ENCODE measurements around the gene FARP1. TPM values are rescaled to one million over a fixed set of nuclear protein-coding genes. Genes with fewer than 3 reads are reported as not detected.

Gene FARP1
- total RNA-seq, 2 experiments from 2014 or later, result not detected

GRCh38 chr13:98365302-98365701, 222.4 kb downstream of the FARP1 start:
- no peaks in the 10 kb centered on the region for H3K79me2 ChIP-seq (ENCODE audit: insufficient read depth, low read depth, low read length)
- H3K9me3 ChIP-seq (ENCODE audit: low read length), result no peaks in the 10 kb centered on the region
- no peak overlapping the region for H3K4me2 ChIP-seq (ENCODE audit: low read length)
- no peak for DNase-seq (ENCODE audit: low spot score)
- CTCF ChIA-PET (ENCODE audit: unreplicated experiment), result no interaction called here
- intact Hi-C loops (cut with micrococcal nuclease; ENCODE audit: unreplicated experiment), result no loop called here
- H4K20me1 ChIP-seq (ENCODE audit: insufficient read depth, low read length), result no peaks in the 10 kb centered on the region
- no peak overlapping the region for H3K4me3 ChIP-seq (ENCODE audit: low read depth, low read length, poor library complexity, severe bottlenecking)
- H3K27ac ChIP-seq (ENCODE audit: low read depth, low read length, poor library complexity, severe bottlenecking), result no peak overlapping the region
- POLR2A ChIA-PET, result interaction anchor here (0.6 kb wide), 1 partner anchor 248 kb away, joined by 4 read pairs; no protein-coding TSS in a partner anchor
- no peaks in the 10 kb centered on the region for H3K4me1 ChIP-seq (ENCODE audit: insufficient read depth, low read length, poor library complexity, severe bottlenecking)
- no peak overlapping the region for H2AFZ ChIP-seq (ENCODE audit: low read length)
- TF ChIP-seq, protein P1, sequence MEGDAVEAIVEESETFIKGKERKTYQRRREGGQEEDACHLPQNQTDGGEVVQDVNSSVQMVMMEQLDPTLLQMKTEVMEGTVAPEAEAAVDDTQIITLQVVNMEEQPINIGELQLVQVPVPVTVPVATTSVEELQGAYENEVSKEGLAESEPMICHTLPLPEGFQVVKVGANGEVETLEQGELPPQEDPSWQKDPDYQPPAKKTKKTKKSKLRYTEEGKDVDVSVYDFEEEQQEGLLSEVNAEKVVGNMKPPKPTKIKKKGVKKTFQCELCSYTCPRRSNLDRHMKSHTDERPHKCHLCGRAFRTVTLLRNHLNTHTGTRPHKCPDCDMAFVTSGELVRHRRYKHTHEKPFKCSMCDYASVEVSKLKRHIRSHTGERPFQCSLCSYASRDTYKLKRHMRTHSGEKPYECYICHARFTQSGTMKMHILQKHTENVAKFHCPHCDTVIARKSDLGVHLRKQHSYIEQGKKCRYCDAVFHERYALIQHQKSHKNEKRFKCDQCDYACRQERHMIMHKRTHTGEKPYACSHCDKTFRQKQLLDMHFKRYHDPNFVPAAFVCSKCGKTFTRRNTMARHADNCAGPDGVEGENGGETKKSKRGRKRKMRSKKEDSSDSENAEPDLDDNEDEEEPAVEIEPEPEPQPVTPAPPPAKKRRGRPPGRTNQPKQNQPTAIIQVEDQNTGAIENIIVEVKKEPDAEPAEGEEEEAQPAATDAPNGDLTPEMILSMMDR (conservative IDR thresholded peaks at IDR 0.05; ENCODE audit: low read length), result no peak
- no peak for TF ChIP-seq EZH2phosphoT487 (IDR thresholded peaks at IDR 0.05; ENCODE audit: borderline replicate concordance, low read depth, low read length)
- no TSS peak for BruUV-seq (replicated peaks)
- no peaks in the 10 kb centered on the region for H3K36me3 ChIP-seq (ENCODE audit: insufficient read depth, low read length)
- H3K9me2 ChIP-seq (ENCODE audit: insufficient read depth, low read length), result no peaks in the 10 kb centered on the region

DNA sequence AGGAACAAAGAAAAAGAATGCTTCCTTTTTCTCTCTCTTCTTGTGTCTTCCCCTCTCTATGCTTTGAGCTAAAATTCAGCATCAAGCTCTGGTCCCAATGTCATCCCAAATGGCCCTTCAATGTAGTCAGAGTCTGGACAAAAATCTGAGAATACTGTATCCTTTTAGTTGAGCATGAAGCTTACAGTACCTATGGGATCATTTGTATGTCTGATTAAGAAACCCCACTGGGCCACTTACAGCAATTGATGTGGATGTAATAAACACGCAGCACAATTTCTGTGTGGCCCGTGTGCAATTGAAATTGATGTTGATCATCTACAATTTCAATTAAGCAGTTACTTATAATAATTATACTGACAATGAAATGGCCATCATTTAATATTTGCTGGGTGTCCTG, 223.1 kb downstream of the FARP1 start:
- no peak overlapping the region for H2AFZ ChIP-seq (ENCODE audit: low read length)
- H3K79me2 ChIP-seq (ENCODE audit: insufficient read depth, low read depth, low read length), result no peaks in the 10 kb centered on the region
- H3K4me2 ChIP-seq (ENCODE audit: low read length), result no peak overlapping the region
- H3K9me3 ChIP-seq (ENCODE audit: low read length), result no peaks in the 10 kb centered on the region
- no peak overlapping the region for H3K27ac ChIP-seq (ENCODE audit: low read depth, low read length, poor library complexity, severe bottlenecking)
- H4K20me1 ChIP-seq (ENCODE audit: insufficient read depth, low read length), result no peaks in the 10 kb centered on the region
- H3K9me2 ChIP-seq (ENCODE audit: insufficient read depth, low read length), result no peaks in the 10 kb centered on the region
- BruUV-seq (replicated peaks), result no TSS peak
- DNase-seq (ENCODE audit: low spot score), result no peak
- no peaks in the 10 kb centered on the region for H3K36me3 ChIP-seq (ENCODE audit: insufficient read depth, low read length)
- POLR2A ChIA-PET, result interaction anchor here (0.6 kb wide), 1 partner anchor 247 kb away, joined by 4 read pairs; no protein-coding TSS in a partner anchor
- TF ChIP-seq, protein P1 (conservative IDR thresholded peaks at IDR 0.05; ENCODE audit: low read length), result no peak
- TF ChIP-seq EZH2phosphoT487 (IDR thresholded peaks at IDR 0.05; ENCODE audit: borderline replicate concordance, low read depth, low read length), result no peak
- H3K4me1 ChIP-seq (ENCODE audit: insufficient read depth, low read length, poor library complexity, severe bottlenecking), result no peaks in the 10 kb centered on the region
- intact Hi-C loops (cut with micrococcal nuclease; ENCODE audit: unreplicated experiment), result no loop called here
- CTCF ChIA-PET (ENCODE audit: unreplicated experiment), result no interaction called here
- H3K4me3 ChIP-seq (ENCODE audit: low read depth, low read length, poor library complexity, severe bottlenecking), result no peak overlapping the region

GRCh38 chr13:98366443-98366842, 223.5 kb downstream of the FARP1 start:
- H3K9me3 ChIP-seq (ENCODE audit: low read length), result no peaks in the 10 kb centered on the region
- no peak for DNase-seq (ENCODE audit: low spot score)
- no peak overlapping the region for H2AFZ ChIP-seq (ENCODE audit: low read length)
- H3K9me2 ChIP-seq (ENCODE audit: insufficient read depth, low read length), result no peaks in the 10 kb centered on the region
- ChIA-PET CTCF (ENCODE audit: unreplicated experiment) (no interaction called here), POLR2A (no interaction called here)
- TF ChIP-seq, protein P1 (conservative IDR thresholded peaks at IDR 0.05; ENCODE audit: low read length), result no peak
- H3K79me2 ChIP-seq (ENCODE audit: insufficient read depth, low read depth, low read length), result no peaks in the 10 kb centered on the region
- BruUV-seq (replicated peaks), result no TSS peak
- no peak overlapping the region for H3K4me2 ChIP-seq (ENCODE audit: low read length)
- H3K36me3 ChIP-seq (ENCODE audit: insufficient read depth, low read length), result no peaks in the 10 kb centered on the region
- no peaks in the 10 kb centered on the region for H3K4me1 ChIP-seq (ENCODE audit: insufficient read depth, low read length, poor library complexity, severe bottlenecking)
- intact Hi-C loops (cut with micrococcal nuclease; ENCODE audit: unreplicated experiment), result no loop called here
- H3K27ac ChIP-seq (ENCODE audit: low read depth, low read length, poor library complexity, severe bottlenecking), result no peak overlapping the region
- no peaks in the 10 kb centered on the region for H4K20me1 ChIP-seq (ENCODE audit: insufficient read depth, low read length)
- H3K4me3 ChIP-seq (ENCODE audit: low read depth, low read length, poor library complexity, severe bottlenecking), result no peak overlapping the region
